GM19035 (cell line): Measurements from ENCODE around the gene MXI1.
"Not testable (repeated sequence)": the region's sequence is repeated elsewhere in the genome, so short reads cannot be mapped to it uniquely, and the experiment has no call there.

Source experiments
- ATAC-seq: cut with Tn5 transposase; IDR thresholded peaks from one replicate; pipeline ENCODE4 v1.9.1; 2021; ENCODE audit not compliant: unreplicated experiment

Gene MXI1

GRCh38 chr10:110311357-110311949, 104.0 kb downstream of the MXI1 start:
- no peak for ATAC-seq

- no peak for ATAC-seq
These were observed 104.8 kb downstream of the MXI1 start for GRCh38 chr10:110312206-110312605.

- ATAC-seq: no peak
These were observed 106.3 kb downstream of the MXI1 start for GRCh38 chr10:110313674-110314073.

DNA sequence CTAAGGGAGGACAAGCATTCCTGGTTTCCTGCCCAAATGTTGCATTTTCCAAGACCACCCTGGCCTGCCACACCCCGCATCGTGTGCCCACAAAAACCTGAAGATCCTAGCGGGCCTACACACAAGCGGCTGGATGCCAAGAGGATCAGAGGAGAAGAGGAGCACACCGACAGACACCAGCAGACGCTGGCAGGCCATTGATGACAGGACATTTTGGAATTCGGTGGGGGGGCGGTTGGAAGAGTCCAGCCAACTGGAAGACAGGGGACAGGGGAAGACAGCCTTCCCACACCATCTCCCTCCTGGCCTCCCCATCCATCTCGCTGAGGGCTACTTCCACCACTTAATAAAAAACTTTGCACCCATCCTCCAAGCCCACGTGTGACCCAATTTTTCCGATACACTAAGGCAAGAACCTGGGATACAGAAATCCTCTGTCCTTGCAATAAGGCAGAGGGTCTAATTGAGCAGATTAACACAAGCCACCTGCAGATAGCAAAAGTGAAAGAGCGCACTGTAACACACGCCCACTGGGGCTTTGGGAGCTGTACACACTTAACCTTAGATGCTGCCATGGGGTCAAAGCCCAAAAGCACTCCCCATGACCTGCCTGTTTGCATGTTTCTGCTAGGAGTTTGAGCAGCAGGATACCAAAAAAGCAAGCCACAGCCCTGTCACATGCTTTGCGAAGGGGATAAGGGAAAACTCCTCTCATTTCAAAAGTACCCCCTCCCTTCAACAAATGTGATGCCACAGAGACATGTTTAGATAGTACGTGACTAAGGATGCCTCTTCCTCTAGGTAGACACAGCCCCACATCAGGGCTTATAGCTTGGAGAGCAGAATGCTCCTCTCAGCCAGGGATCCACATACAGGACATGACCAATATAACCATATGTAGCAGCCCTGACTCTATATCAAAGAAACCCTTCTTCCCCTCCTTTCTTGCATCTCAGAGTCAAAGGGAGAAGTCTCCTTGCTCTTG, 110.8 kb downstream of the MXI1 start:
- no peak for ATAC-seq

GRCh38 chr10:110321869-110322620, 114.6 kb downstream of the MXI1 start:
- no peak for ATAC-seq

DNA sequence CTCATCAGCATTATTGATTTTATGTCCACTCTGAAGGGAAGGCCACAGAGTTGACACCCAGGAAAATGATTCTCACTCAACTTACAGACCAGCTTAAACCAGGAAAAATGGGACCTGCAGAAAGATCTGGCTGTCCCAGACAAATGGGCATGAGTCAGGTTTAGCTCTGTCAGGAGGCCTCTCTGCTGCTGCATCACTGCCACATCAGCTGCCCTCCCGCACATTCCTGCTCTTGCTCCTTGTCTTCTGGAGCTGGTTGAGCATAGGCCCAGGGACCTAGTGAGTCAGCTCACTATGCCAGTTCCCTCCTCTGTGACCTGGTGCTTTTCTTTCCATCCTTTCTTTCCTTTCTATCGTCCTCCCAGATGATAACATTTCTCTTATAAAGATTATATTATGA, 116.1 kb downstream of the MXI1 start:
- ATAC-seq: no peak

DNA sequence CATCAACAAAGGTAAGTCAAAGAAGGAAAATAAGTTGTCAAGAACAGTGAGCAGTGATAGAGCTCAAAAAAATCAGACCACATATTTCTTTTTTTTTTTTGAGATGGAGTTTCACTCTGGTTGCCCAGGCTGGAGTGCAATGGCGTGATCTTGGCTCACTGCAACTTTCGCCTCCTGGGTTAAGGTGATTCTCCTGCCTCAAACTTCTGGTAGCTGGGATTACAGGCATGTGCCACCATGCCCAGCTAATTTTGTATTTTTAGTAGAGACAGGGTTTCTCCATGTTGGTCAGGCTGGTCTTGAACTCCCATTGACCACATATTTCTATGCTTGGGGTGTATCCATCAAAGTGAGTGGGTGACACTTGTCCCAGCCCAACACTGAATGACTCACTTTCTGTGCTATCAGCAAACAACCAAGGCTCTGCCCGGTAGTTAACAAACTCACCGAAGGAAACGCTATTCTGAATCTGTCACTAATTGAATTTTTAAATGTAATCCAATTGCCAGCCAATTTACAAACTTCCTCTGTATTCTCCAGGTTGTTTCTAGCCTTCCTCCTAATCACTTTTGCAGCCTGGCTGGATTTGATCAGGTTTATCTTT, 116.9 kb downstream of the MXI1 start:
- ATAC-seq: peak; percentile 66

DNA sequence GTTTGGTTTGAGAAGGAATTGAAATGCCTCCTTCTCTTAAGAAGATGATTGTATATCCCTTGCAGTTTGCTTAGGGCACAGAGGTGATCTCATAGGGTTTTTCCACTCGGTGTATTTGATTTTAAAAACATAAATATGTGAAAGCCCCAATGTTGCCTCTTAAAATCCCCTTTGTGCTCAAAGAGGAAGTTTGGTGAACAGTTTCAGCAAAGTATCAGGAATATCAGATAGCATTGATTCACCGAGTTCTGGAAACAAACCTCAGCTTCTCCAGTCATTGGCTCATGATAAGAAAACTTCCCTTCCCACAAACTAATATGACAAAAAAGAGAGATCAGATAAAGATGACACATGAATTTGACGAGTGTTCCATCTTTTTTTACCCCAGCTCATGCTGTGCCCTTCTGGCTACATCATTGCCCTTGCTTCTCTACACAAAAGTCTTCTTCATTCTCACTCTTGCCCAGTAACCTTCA, 117.4 kb downstream of the MXI1 start:
- ATAC-seq: peak; percentile 61

DNA sequence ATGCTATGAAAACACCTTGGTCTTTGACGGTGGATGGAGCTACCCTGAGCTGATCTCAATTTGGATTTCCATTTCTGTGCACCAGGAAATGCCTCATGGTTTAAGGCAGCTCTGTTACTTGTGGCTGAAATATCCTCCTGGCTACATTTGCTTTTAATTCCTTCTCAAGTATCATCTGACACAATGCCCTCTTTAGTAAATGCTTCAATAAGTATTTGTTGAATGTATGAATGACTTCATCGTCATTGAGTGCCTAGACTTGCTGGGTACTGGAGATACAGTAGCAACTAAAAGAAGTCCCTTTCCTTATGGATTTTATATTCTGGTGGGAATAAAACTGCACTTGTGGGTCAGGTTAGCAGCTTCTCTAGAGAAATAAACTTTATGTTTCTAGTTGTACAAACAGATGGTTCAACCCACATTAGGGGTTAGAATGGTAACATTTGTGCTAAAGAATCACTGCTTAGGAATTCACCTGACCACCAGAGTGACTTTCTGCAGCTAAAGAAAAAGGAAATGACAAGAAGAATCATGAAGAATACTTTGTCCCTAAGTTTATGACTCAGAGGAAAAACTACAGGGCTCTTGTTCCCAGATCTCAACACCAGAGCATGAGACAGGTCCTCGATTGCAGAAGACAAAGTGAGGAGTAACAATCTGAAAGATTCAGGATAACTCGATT, 119.1 kb downstream of the MXI1 start:
- no peak for ATAC-seq

- no peak for ATAC-seq
These were observed 120.0 kb downstream of the MXI1 start for GRCh38 chr10:110327262-110327914.

DNA sequence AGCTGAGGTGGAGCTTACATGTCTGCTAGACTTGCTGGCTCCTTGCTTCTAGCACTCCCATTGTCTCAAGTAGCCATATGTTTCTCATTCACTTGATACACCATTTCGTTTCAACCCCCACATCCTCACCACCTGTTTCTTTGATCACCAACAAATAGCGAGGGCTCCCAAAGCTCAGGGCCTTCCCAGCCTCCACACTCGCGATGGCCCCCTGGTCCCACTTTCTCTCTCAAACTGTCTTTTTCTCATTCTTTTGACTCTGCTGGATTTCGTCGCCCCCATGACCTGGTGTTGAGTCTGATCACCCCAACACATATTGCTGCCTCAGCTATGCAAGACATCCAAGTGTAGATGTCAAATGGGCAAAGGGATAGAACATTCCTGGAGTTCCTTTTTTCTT, 123.3 kb downstream of the MXI1 start:
- no peak for ATAC-seq

GRCh38 chr10:110331226-110331795, 123.9 kb downstream of the MXI1 start:
- ATAC-seq: not testable (repeated sequence)

DNA sequence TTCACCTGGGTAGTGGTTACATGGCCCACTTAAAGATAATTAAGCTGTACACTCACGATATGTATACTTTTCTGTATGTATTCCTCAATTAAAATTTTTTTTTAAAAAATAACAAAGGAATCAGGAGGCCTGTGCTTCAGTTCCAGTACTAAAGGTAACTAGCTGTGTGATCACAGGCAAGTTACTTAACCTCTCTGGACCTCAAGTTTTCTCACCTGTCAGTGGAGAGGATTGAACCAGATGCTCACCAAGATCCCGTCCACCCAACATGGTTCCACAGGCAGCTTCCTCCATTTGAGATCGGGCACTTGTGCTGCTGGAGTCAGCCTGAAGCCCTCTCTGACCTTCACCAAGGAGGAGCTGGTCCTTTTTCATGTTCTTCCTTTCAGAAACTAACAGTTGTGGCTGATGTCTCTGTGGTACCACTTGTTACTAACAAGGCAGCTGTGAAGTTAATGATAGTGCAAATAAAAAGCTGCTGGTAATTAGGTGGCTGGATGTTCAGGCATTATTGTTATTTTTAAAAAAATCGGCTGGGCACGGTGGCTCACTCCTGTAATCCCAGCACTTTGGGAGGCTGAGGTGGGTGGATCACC, 126.8 kb downstream of the MXI1 start:
- ATAC-seq: no peak

GRCh38 chr10:110335314-110336064, 128.1 kb downstream of the MXI1 start:
- ATAC-seq: no peak

GRCh38 chr10:110336111-110336721, 128.8 kb downstream of the MXI1 start:
- no peak for ATAC-seq
